A549 treated with AZD9567 at 1 μM for 4 hours (cell line): ENCODE data around the gene ZNF223. TPM values are rescaled to one million over a fixed set of nuclear protein-coding genes. Genes with fewer than 3 reads are reported as not detected.

ENCODE experiments used
- total RNA-seq: library from RNA; stranded (reverse); fragments of 200-300 nt; extraction: Qiagen RNA extraction; gene quantifications from 5 replicates; pipeline ENCODE4 v1.2.3, GENCODE V29; 2022; ENCODE audit not compliant: insufficient read depth

ZNF223 gene
- total RNA-seq = 1.8 to 2.8 TPM (median 2.5 TPM) in 4 of 5 replicates, not detected in the other

GRCh38 chr19:44051650-44052402, at the start of gene ZNF223:
Gene ZNF223, plus strand, starts transcription at chr19:44052036. Its CDS starts 3,141 bp downstream, at chr19:44055177.

GRCh38 chr19:44002566-44003460, 49.0 kb upstream of the ZNF223 start, which contains the start of gene ZNF230:
Gene ZNF230, plus strand, starts transcription at chr19:44002957. Its CDS starts 4,122 bp downstream, at chr19:44007079.

GRCh38 chr19:44025217-44025936, 26.5 kb upstream of the ZNF223 start, which contains the start of gene ZNF222:
Gene ZNF222, plus strand, starts transcription at chr19:44025379. Its CDS starts 58 bp downstream, at chr19:44025437.

GRCh38 chr19:44071824-44072542, 20.1 kb downstream of the ZNF223 start, which contains the start of gene ZNF284:
Gene ZNF284, plus strand, starts transcription at chr19:44072159. Its CDS starts 4,231 bp downstream, at chr19:44076390.

GRCh38 chr19:44093931-44094765, 42.3 kb downstream of the ZNF223 start, which contains the start of gene ZNF224:
Gene ZNF224, plus strand, starts transcription at chr19:44094361. Its CDS starts 3,513 bp downstream, at chr19:44097874.

GRCh38 chr19:44113138-44113783, 61.4 kb downstream of the ZNF223 start, which contains the start of gene ZNF225:
Gene ZNF225, plus strand, starts transcription at chr19:44113399. Its CDS starts 2,429 bp downstream, at chr19:44115828.

Other genes starting within 250 kb of the ZNF223 start
- 0.07 to 0.30 TPM (median 0.17 TPM) in 4 of 5 replicates, not detected in the other for gene LYPD5, start 249.6 kb upstream of the ZNF223 start, total RNA-seq
- gene ZNF283, start 224.7 kb upstream of the ZNF223 start, total RNA-seq = 4.3 to 12.9 TPM (median 5.1 TPM) in 5 replicates
- 0.20 to 0.45 TPM (median 0.31 TPM) in 4 of 5 replicates, not detected in the other for gene ZNF404, start 168.1 kb upstream of the ZNF223 start, total RNA-seq
- 9.3 to 20.4 TPM (median 10.4 TPM) in 5 replicates for gene ZNF45, start 116.8 kb upstream of the ZNF223 start, total RNA-seq
- gene ZNF221, start 100.8 kb upstream of the ZNF223 start, total RNA-seq = 0.30 to 0.65 TPM (median 0.47 TPM) in 4 of 5 replicates, not detected in the other
- gene ZNF155, start 67.8 kb upstream of the ZNF223 start, total RNA-seq = 2.1 to 5.6 TPM (median 2.5 TPM) in 5 replicates
- 1.6 to 3.5 TPM (median 2.7 TPM) in 5 replicates for gene ZNF230, start 49.1 kb upstream of the ZNF223 start, total RNA-seq
- 3.0 to 3.7 TPM (median 3.5 TPM) in 5 replicates for gene ZNF222, start 26.7 kb upstream of the ZNF223 start, total RNA-seq
- gene ZNF284, start 20.1 kb downstream of the ZNF223 start, total RNA-seq = 0.36 to 1.0 TPM (median 0.44 TPM) in 5 replicates
- 4.5 to 11.4 TPM (median 10.4 TPM) in 5 replicates for gene ZNF224, start 42.3 kb downstream of the ZNF223 start, total RNA-seq
- 0.99 to 3.5 TPM (median 2.5 TPM) in 5 replicates for gene ZNF225, start 61.4 kb downstream of the ZNF223 start, total RNA-seq
- 0.67 to 3.1 TPM (median 2.4 TPM) in 5 replicates for gene ZNF234, start 89.5 kb downstream of the ZNF223 start, total RNA-seq
- 17.5 to 22.3 TPM (median 21.2 TPM) in 5 replicates for gene ZNF226, start 113.1 kb downstream of the ZNF223 start, total RNA-seq
- 9.4 to 16.7 TPM (median 9.8 TPM) in 5 replicates for gene ZNF227, start 160.5 kb downstream of the ZNF223 start, total RNA-seq
- 0.31 to 0.94 TPM (median 0.40 TPM) in 5 replicates for gene ZNF233, start 207.8 kb downstream of the ZNF223 start, total RNA-seq